Mucosa of descending colon (tissue), 3 donors: Measurements from ENCODE around the gene CAMK4. TPM values are rescaled to one million over a fixed set of nuclear protein-coding genes. Genes with fewer than 3 reads are reported as not detected.
"Not testable (repeated sequence)": the region's sequence is repeated elsewhere in the genome, so short reads cannot be mapped to it uniquely, and the experiment has no call there.

Experiments used
- ATAC-seq: fragments of 200-7000 bp; cut with Tn5 transposase; one replicate; pipeline ENCODE4 v1.9.1; 2020; ENCODE audit warnings: mild to moderate bottlenecking, moderate library complexity
- DNase-seq, 3 donors: peaks; one replicate each; pipeline ENCODE4 v3.0.0-alpha.2; 2020
- H3K36me3 ChIP-seq: fragments of 200-600 bp; one replicate; pipeline ENCODE4 v1.8.0; 2021; ENCODE audit warnings: low read depth, mild to moderate bottlenecking
- H3K4me1 ChIP-seq: fragments of 200-600 bp; one replicate; pipeline ENCODE4 v1.8.0; 2021; ENCODE audit warnings: low read depth, mild to moderate bottlenecking
- H3K4me3 ChIP-seq: fragments of 200-600 bp; one replicate; pipeline ENCODE4 v1.8.0; 2021; ENCODE audit warnings: mild to moderate bottlenecking
- H3K9me3 ChIP-seq: fragments of 200-600 bp; one replicate; pipeline ENCODE4 v1.8.0; 2021; ENCODE audit warnings: mild to moderate bottlenecking
- intact Hi-C, 2 donors: fragments of 100-400 bp; cut with DNase I in 1 of 2; cut with micrococcal nuclease in 1 of 2; formaldehyde crosslinking; loops; one replicate each; pipeline versions ENCODE4 v1.11.0 to v1.11.1; 2022; cut with DNase I, micrococcal nuclease
- total RNA-seq, 3 donors: library from RNA; stranded (reverse); fragmentation: NEBNext Ultra II Directional in 2 of 3; extraction: Animal tissue kit (Norgen Biotek cat#: 25700) in 2 of 3; gene quantifications; one replicate each; pipeline versions ENCODE4 v1.2.1 to v1.2.4, GENCODE V29; 2021 to 2023
- TF ChIP-seq, protein P1 (sequence below): fragments of 200-600 bp; IDR thresholded peaks from one replicate; pipeline ENCODE4 v1.8.0; 2022; ENCODE audit warnings: antibody characterized with exemption, mild to moderate bottlenecking
- donor health status: DM: no; HTN: no; CAD: no; lungs with moderate emphysema.
- donor health status: DM: no; HTN: no; CAD: no.
- donor health status: DM: no; HTN: yes; CAD: no.

The CAMK4 gene
- total RNA-seq, 3 donors from 2014 or later: 2.0 to 5.5 (median 4.0) TPM

GRCh38 chr5:111301264-111301663 is 77.1 kb downstream of the CAMK4 start:
- Histone ChIP-seq H3K4me1 (no peaks in the 10 kb centered on the region), H3K4me3 (no peak overlapping the region), H3K9me3 (no peaks in the 10 kb centered on the region), H3K36me3 (no peaks in the 10 kb centered on the region)
- intact Hi-C loops: no loop called here
- TF ChIP-seq, protein P1, sequence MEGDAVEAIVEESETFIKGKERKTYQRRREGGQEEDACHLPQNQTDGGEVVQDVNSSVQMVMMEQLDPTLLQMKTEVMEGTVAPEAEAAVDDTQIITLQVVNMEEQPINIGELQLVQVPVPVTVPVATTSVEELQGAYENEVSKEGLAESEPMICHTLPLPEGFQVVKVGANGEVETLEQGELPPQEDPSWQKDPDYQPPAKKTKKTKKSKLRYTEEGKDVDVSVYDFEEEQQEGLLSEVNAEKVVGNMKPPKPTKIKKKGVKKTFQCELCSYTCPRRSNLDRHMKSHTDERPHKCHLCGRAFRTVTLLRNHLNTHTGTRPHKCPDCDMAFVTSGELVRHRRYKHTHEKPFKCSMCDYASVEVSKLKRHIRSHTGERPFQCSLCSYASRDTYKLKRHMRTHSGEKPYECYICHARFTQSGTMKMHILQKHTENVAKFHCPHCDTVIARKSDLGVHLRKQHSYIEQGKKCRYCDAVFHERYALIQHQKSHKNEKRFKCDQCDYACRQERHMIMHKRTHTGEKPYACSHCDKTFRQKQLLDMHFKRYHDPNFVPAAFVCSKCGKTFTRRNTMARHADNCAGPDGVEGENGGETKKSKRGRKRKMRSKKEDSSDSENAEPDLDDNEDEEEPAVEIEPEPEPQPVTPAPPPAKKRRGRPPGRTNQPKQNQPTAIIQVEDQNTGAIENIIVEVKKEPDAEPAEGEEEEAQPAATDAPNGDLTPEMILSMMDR: no peak
- ATAC-seq (no peak), DNase-seq (no peak)

DNA sequence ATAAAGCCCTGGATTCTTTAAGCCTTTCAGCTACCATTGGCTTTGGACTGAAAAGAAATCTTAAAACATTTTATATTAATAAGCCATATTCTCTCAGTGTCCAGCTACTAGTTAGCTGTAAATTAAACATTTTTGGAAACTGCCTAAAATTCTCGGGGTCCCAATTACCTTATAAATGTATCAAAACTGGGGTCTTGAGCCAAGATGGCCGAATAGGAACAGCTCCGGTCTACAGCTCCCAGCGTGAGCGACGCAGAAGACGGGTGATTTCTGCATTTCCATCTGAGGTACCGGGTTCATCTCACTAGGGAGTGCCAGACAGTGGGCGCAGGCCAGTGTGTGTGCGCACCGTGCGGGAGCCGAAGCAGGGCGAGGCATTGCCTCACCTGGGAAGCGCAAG is 77.9 kb downstream of the CAMK4 start:
- H3K4me3 ChIP-seq, H3K9me3 ChIP-seq, DNase-seq, ATAC-seq, H3K4me1 ChIP-seq, intact Hi-C loops, H3K36me3 ChIP-seq: not testable (repeated sequence)

DNA sequence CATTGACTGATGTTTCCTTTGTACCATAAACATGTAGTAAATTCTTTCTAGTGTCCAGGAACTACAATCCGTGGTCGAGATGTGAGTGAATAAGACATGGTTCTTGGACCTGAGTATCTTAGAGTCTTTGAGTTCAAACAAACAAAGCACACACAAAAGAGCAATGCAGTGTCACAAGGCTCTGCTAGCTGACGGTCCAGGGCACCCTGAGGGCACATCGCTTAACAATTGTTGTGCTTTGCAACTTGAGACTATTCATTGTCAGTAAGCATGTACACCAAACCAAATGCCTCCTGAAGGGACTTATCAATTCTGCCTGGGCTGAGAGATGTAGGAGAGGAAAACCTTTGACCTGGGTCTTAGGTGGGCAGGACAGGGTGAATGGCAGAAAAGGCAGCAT is 84.8 kb downstream of the CAMK4 start:
- TF ChIP-seq, protein P1: no peak
- no peaks in the 10 kb centered on the region for H3K4me1 ChIP-seq
- H3K36me3 ChIP-seq: no peaks in the 10 kb centered on the region
- intact Hi-C loops: no loop called here
- H3K9me3 ChIP-seq: no peaks in the 10 kb centered on the region
- no peak for DNase-seq
- H3K4me3 ChIP-seq: no peak overlapping the region
- no peak for ATAC-seq

DNA sequence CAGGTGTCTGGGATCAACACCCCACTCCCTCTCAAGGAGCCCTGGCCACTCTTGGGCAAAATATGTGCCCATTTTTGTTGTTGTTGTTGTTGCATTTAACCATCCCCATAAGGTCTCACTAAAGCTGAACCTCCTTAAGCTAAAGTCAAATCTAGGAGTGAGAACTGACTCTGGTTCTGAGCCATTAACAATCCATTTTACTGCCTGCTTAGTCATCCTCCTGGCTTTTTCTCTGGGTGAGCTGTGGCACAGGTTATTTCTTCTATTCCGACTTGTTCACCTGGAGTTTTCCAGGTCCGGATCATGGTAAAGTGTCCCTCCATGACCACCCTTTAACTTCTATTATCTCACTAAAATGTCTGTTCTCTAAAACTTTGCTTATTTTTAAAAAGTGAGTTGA is 85.2 kb downstream of the CAMK4 start:
- Histone ChIP-seq H3K9me3 (no peaks in the 10 kb centered on the region), H3K36me3 (no peaks in the 10 kb centered on the region), H3K4me3 (no peak overlapping the region), H3K4me1 (no peaks in the 10 kb centered on the region)
- intact Hi-C loops: no loop called here
- DNase-seq (no peak), ATAC-seq (no peak)
- TF ChIP-seq, protein P1: no peak

GRCh38 chr5:111310711-111311620 is 86.8 kb downstream of the CAMK4 start:
- intact Hi-C loops: no loop called here
- ATAC-seq: no peak
- TF ChIP-seq, protein P1: no peak

GRCh38 chr5:111311666-111312065 is 87.5 kb downstream of the CAMK4 start:
- Histone ChIP-seq H3K36me3 (no peaks in the 10 kb centered on the region), H3K9me3 (no peaks in the 10 kb centered on the region), H3K4me3 (no peak overlapping the region), H3K4me1 (no peaks in the 10 kb centered on the region)
- no peak for ATAC-seq
- intact Hi-C loops: no loop called here
- DNase-seq: no peak
- TF ChIP-seq, protein P1: no peak

More at GRCh38 chr5:111310711-111311620, 86.8 kb downstream of the CAMK4 start:
- Histone ChIP-seq H3K9me3 (no peaks in the 10 kb centered on the region), H3K4me3 (no peak overlapping the region), H3K4me1 (no peaks in the 10 kb centered on the region), H3K36me3 (no peaks in the 10 kb centered on the region)
- no peak for DNase-seq
